DND-41 (cell line): ENCODE results near the gene ITPR2.

Source experiments
- ATAC-seq: fragments of 200-7000 bp; cut with Tn5 transposase; 3 replicates; pipeline ENCODE4 v1.9.1; 2021; ENCODE audit warnings: low read depth; ENCODE audit not compliant: insufficient read depth
- DNase-seq: peaks from one replicate; pipeline ENCODE4 v3.0.0-alpha.2; 2020
- H2AFZ ChIP-seq: 2 replicates; pipeline ENCODE4 v1.6.0; 2012; ENCODE audit warnings: low read depth, low read length
- H3K27ac ChIP-seq: 2 replicates; pipeline ENCODE4 v1.5.1; 2012; ENCODE audit warnings: low read length, inconsistent platforms
- H3K27me3 ChIP-seq: fragments of 200-600 bp; sonication (generic); 2 replicates; pipeline ENCODE4 v1.6.0; 2012; ENCODE audit warnings: low read length, mild to moderate bottlenecking, inconsistent platforms; ENCODE audit not compliant: insufficient read depth, poor library complexity
- H3K36me3 ChIP-seq: 2 replicates; pipeline ENCODE4 v1.5.1; 2012; ENCODE audit warnings: low read length, inconsistent platforms; ENCODE audit not compliant: insufficient read depth
- H3K4me1 ChIP-seq: 2 replicates; pipeline ENCODE4 v1.5.1; 2012; ENCODE audit warnings: mild to moderate bottlenecking, low read length; ENCODE audit not compliant: insufficient read depth
- H3K4me2 ChIP-seq: 2 replicates; pipeline ENCODE4 v1.6.0; 2012; ENCODE audit warnings: mild to moderate bottlenecking, moderate library complexity, low read length, inconsistent platforms; ENCODE audit not compliant: insufficient read depth
- H3K4me3 ChIP-seq, 2 experiments: fragments of 200-600 bp in 1 of 2; shearing (Covaris generic) in 1 of 2; 2 replicates each; pipeline ENCODE4 v1.5.1; 2012 to 2016; ENCODE audit warnings: inconsistent platforms in 2 of 2, low read length in 2 of 2, mild to moderate bottlenecking in 2 of 2, low read depth in 1 of 2, moderate library complexity in 1 of 2
- H3K79me2 ChIP-seq: 2 replicates; pipeline ENCODE4 v1.6.0; 2012; ENCODE audit warnings: low read length, inconsistent platforms; ENCODE audit not compliant: insufficient read depth
- H3K9ac ChIP-seq: 2 replicates; pipeline ENCODE4 v1.6.0; 2012; ENCODE audit warnings: low read depth, mild to moderate bottlenecking, inconsistent platforms, low read length, moderate library complexity
- H3K9me3 ChIP-seq: 2 replicates; pipeline ENCODE4 v1.5.1; 2012; ENCODE audit warnings: low read length, moderate library complexity, mild to moderate bottlenecking, inconsistent platforms; ENCODE audit not compliant: insufficient read depth, severe bottlenecking
- H4K20me1 ChIP-seq: 2 replicates; pipeline ENCODE4 v1.6.0; 2012; ENCODE audit warnings: low read length; ENCODE audit not compliant: insufficient read depth
- CTCF ChIP-seq: IDR thresholded peaks from 2 replicates; pipeline ENCODE4 v1.5.1; 2012; ENCODE audit warnings: borderline replicate concordance, low read length, moderate library complexity, mild to moderate bottlenecking; ENCODE audit not compliant: poor library complexity, severe bottlenecking; ENCODE audit errors: extremely low read depth
- EZH2 ChIP-seq: IDR thresholded peaks from 3 replicates; pipeline ENCODE4 v1.6.1; 2012; ENCODE audit warnings: borderline replicate concordance, low read depth, mild to moderate bottlenecking, moderate library complexity, low read length, inconsistent platforms; ENCODE audit not compliant: severe bottlenecking

ITPR2 gene

DNA sequence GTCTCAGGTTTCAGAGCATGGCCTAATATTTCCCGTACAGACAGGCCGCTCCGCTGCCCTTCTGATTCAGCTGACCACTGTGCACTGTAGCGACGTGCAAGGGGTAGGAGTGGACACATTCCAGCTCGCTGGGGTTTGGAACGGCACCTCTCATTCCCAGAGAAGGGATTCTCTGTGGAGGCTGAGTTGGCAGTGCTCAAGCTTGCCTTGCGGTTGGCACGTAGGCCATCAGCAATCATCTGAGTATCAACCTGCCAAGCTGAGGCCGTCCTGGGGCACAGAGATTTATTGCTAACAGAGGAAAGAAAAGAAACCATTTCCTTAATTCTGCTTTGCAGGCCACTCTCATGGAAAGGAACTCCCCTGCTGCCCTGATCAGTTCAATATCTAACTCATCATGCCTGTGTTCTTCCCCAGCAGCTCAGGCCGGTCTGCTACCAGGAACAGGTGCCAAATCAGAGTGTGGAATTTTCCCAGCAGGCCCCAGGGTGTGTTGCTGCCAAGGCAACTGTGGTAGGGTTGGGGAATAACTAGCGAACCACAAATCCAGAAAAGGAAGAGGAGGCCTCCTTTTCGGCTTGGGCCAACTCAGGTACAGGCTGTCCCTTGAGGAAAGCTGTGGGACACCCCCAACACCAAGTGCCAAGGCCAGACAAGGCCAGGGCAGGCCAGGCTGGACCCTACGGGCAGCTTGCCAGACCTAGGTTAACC is 545.2 kb downstream of the ITPR2 start:
- no peaks in the 10 kb centered on the region for H3K27me3 ChIP-seq
- H3K4me3 ChIP-seq = no peak overlapping the region
- DNase-seq = no peak
- no peak overlapping the region for H3K27ac ChIP-seq
- no peak overlapping the region for H3K4me2 ChIP-seq
- no peaks in the 10 kb centered on the region for H4K20me1 ChIP-seq
- H3K9me3 ChIP-seq = no peaks in the 10 kb centered on the region
- H3K9ac ChIP-seq = no peak overlapping the region
- H3K36me3 ChIP-seq = no peaks in the 10 kb centered on the region
- H3K79me2 ChIP-seq = no peaks in the 10 kb centered on the region
- no peaks in the 10 kb centered on the region for H3K4me1 ChIP-seq
- TF ChIP-seq CTCF = no peak
- TF ChIP-seq EZH2 = no peak
- no peak overlapping the region for H2AFZ ChIP-seq
- ATAC-seq = no peak
